ENCODE measurements around the gene DKKL1. TPM values are rescaled to one million over a fixed set of nuclear protein-coding genes. Genes with fewer than 3 reads are reported as not detected.

The DKKL1 gene
- total RNA-seq, 4 donors from 2014 or later = 2.2 TPM; not detected in 3

DNA sequence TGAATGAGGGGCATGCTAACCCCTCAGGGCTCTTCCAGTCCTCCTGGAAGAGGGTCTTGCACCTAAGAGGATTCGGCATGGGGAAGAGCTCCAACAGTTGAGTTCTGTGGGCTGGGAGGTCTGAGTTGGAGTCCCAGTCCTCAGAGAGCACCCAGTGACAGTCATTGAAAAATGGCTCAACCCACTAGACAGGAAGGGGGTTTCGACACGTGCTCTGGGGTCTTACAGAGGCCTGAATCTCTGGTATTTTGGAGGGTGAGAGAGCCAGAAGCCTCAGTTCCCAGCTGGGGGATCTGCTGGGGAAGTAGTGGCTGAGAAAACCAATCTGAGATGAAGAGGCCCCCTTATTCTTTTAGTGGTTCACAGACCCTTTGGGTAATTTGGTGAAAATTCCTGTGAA lies 50.6 kb downstream of the DKKL1 start:
- in situ Hi-C loops (cut with MboI; ENCODE audit: low pct_ligation_motif_present in 1 of 4, low pct_unique_long_range_greater_than_20kb in 1 of 4, low sequenced_read_pairs in 3 of 4) = no loop called here
- H3K27ac ChIP-seq = no peak overlapping the region
- no peaks in the 10 kb centered on the region for H3K36me3 ChIP-seq
- H3K4me1 ChIP-seq = peaks cover 0 to 8% (median 0%) of the 10 kb centered on the region in 4 donors
- TF ChIP-seq POLR2AphosphoS5 (IDR thresholded peaks at IDR 0.05) = no peak
- no peak for TF ChIP-seq EP300 (IDR thresholded peaks at IDR 0.05; ENCODE audit: low read depth)
- TF ChIP-seq POLR2A (IDR thresholded peaks at IDR 0.05) = no peak
- no peak for TF ChIP-seq CTCF (IDR thresholded peaks at IDR 0.05)
- intact Hi-C loops (cut with DNase I; ENCODE audit: low total_unique reads) = no loop called here
- no peak for DNase-seq
- H3K9me3 ChIP-seq = no peaks in the 10 kb centered on the region
- 79% methylated on average over 3 of the region's 3 CpGs; no CpG with 5 or more reads in 1 of the 2 donors for WGBS, 2 donors (ENCODE audit: low coverage in 1 of 2)
- H3K4me3 ChIP-seq = no peak overlapping the region
- peaks cover 45% of the 10 kb centered on the region for H3K27me3 ChIP-seq

GRCh38 chr19:49415102-49415809 lies 51.6 kb downstream of the DKKL1 start:
- TF ChIP-seq CTCF (IDR thresholded peaks at IDR 0.05) = no peak
- no peak for TF ChIP-seq POLR2AphosphoS5 (IDR thresholded peaks at IDR 0.05)
- TF ChIP-seq EP300 (IDR thresholded peaks at IDR 0.05; ENCODE audit: low read depth) = no peak
- TF ChIP-seq POLR2A (IDR thresholded peaks at IDR 0.05) = no peak

DNA sequence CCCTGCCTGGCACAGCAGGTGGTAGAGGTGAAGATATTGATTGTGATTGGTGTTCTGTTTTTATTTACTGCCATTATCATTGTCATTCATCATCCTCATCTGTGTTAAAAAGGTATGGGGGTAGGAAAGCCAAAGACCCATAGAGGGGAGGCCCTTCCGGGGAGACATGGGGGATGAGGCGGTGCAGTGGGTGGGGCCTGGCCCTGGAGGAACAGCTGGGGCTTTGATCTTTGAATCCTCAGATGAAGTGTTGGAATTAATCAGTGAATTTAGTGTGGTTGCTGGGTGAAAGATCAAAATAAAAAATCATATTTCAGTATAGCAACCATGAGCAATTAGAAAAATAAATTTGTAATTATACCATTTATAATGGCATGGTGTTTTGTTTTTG lies 52.1 kb downstream of the DKKL1 start:
- in situ Hi-C loops (cut with MboI; ENCODE audit: low pct_ligation_motif_present in 1 of 4, low pct_unique_long_range_greater_than_20kb in 1 of 4, low sequenced_read_pairs in 3 of 4) (no loop called here), intact Hi-C loops (cut with DNase I; ENCODE audit: low total_unique reads) (no loop called here)
- Histone ChIP-seq H3K27ac (no peak overlapping the region), H3K4me3 (no peak overlapping the region), H3K9me3 (no peaks in the 10 kb centered on the region), H3K36me3 (no peaks in the 10 kb centered on the region), H3K27me3 (peaks cover 60% of the 10 kb centered on the region), H3K4me1 (peaks cover 0 to 1% (median 0%) of the 10 kb centered on the region in 4 donors)
- WGBS, 2 donors (ENCODE audit: low coverage in 1 of 2) = 81% methylated on average over 2 of the region's 2 CpGs
- no peak for DNase-seq
- TF ChIP-seq POLR2A (IDR thresholded peaks at IDR 0.05) = no peak

More at GRCh38 chr19:49415102-49415809, 51.6 kb downstream of the DKKL1 start:
- no peak overlapping the region for H3K27ac ChIP-seq
- H3K27me3 ChIP-seq = peaks cover 55% of the 10 kb centered on the region
- H3K4me3 ChIP-seq = no peak overlapping the region
- no peak for DNase-seq
- no peaks in the 10 kb centered on the region for H3K36me3 ChIP-seq
- intact Hi-C loops (cut with DNase I; ENCODE audit: low total_unique reads) (no loop called here), in situ Hi-C loops (cut with MboI; ENCODE audit: low pct_ligation_motif_present in 1 of 4, low pct_unique_long_range_greater_than_20kb in 1 of 4, low sequenced_read_pairs in 3 of 4) (no loop called here)
- H3K9me3 ChIP-seq = no peaks in the 10 kb centered on the region
- 58% methylated on average over 15 of the region's 15 CpGs; no CpG with 5 or more reads in 1 of the 2 donors for WGBS, 2 donors (ENCODE audit: low coverage in 1 of 2)
- no peaks in the 10 kb centered on the region for H3K4me1 ChIP-seq

- intact Hi-C loops (cut with DNase I; ENCODE audit: low total_unique reads) (no loop called here), in situ Hi-C loops (cut with MboI; ENCODE audit: low pct_ligation_motif_present in 1 of 4, low pct_unique_long_range_greater_than_20kb in 1 of 4, low sequenced_read_pairs in 3 of 4) (no loop called here)
- whole genome bisulfite sequencing, 2 donors (ENCODE audit: low coverage in 1 of 2) = 17 to 58% methylated on average over 1 to 7 of the region's 7 CpGs
- no peaks in the 10 kb centered on the region for H3K9me3 ChIP-seq
- H3K4me1 ChIP-seq = peaks cover under 1 to 9% (median 4%) of the 10 kb centered on the region in 4 donors
- H3K36me3 ChIP-seq = no peaks in the 10 kb centered on the region
- no peak overlapping the region for H3K27ac ChIP-seq
- H3K4me3 ChIP-seq = no peak overlapping the region
- TF ChIP-seq POLR2A (IDR thresholded peaks at IDR 0.05) (no peak), POLR2AphosphoS5 (IDR thresholded peaks at IDR 0.05) (no peak), EP300 (IDR thresholded peaks at IDR 0.05; ENCODE audit: low read depth) (no peak), CTCF (IDR thresholded peaks at IDR 0.05) (no peak)
- peaks cover 73% of the 10 kb centered on the region for H3K27me3 ChIP-seq
- no peak for DNase-seq
These were observed 53.4 kb downstream of the DKKL1 start for GRCh38 chr19:49417088-49417487.

Data from transverse colon (tissue), 4 donors.